Measurements from ENCODE around the gene BMERB1.

Gene BMERB1

DNA sequence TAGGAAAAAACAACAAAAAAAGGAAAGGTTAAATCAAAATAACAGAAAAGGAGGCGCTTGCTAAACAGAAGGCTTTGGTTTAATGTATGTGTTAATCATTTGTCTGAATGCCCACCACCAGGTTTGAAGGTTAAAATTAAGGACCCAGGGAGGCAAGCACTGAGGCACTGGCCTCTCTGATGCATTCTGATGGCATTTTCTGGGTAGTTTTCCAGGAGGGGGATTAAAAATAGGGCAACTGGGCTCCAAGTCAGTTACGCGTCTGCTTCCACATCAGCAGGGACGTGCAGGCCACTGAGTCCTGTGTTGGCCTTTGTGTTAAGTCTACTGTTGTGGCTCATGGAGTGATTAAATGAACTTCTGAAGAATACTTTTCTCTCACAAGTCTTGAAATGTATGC is 181.6 kb downstream of the BMERB1 start:
- DNase-seq (ENCODE audit: low spot score), result no peak

DNA sequence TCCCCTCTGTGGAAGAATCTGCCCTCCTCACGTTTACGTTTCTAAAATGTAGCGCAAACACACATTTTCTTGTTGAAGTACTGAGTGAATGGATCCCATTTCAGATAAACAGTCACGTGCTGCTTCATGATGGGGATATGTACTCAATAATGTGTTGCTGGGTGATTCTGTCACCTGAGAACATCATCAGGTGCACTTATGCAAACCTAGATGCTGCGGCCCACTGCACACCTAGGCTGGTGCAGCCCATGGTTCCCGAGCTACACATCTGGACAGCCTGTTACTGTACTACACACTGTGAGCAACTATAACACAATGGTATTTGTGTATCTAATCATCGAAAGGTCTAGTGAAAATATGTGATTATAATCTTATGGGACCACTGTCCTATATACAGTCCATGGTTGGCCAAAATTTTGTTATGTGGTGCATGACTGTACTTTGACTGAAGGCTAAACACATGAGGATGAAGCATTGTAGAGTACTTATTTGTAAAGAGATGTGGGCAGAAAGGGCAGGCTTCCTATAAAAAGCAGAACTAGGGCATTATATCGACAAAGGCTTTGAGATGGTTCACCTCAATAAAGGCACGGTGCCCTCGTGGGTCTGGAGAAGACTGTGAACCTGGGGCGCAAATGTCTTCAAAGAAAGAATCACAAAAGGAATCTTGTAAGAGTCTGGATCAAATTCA is 182.2 kb downstream of the BMERB1 start:
- DNase-seq (ENCODE audit: low spot score), result no peak

DNA sequence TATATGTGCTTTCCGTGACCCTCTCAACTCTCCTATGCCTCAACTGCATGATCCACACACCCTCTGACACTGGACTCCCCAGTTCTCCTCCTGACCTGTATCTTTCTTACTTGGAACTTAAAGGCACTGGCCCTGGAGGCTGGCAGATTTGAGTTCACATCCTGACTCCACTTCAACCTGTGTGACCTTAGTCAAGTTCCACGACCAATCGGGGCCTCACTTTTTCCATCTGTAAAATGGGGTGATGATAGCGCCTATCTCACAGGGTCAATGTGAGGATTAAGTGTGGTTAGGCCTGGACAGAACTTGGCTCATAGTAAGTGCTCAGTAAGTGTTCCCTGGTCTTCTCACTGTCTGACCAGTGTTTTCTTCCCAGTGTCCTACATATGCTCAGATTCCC is 183.5 kb downstream of the BMERB1 start:
- DNase-seq (ENCODE audit: low spot score), result no peak

DNA sequence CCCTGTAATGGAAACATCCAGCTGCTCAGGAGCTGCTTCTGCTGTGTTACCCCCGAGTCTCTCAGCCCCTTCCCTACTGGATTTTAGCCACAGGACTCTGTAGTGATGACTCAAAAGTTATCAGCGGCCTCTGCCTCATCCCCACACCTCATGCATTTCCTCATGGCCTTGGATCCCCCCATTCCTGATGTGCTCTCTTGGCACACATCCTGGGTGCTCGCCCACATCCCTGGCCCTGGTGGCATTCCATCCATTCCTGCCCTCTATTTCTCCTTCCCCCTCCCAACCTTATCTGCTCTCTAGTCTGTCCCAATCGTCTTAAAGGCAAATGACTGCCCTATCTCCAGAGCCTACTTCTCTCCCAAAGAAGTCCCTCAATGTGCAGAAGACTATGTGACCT is 184.0 kb downstream of the BMERB1 start:
- peak; percentile 71 for DNase-seq (ENCODE audit: low spot score)

DNA sequence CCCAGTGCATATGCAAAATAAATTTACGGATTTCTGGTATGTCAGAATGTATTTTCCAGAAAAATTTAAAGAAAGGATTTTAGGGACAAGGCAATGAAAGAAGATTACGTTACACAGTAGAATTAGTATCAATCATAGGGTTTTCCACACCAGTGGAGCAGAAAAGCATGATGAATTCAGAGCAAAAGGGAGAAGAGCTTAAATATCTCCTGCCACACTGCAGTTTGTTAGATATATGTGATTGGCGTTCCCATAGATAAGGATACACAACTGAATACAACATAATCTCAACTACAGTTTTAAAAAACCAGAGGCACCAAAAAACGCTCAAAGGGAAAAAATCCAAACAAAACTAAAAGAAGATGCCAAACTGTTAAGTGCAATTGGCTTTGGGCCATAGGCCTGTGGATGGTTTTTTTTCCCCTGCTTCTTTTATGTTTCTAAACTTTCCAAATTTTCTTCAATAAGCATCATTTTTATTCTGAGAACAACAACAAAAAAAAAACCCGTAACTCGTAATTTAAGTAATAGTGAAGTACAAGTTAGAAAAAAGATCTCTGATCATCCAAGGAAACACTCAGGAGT is 186.3 kb downstream of the BMERB1 start:
- no peak for DNase-seq (ENCODE audit: low spot score)

DNA sequence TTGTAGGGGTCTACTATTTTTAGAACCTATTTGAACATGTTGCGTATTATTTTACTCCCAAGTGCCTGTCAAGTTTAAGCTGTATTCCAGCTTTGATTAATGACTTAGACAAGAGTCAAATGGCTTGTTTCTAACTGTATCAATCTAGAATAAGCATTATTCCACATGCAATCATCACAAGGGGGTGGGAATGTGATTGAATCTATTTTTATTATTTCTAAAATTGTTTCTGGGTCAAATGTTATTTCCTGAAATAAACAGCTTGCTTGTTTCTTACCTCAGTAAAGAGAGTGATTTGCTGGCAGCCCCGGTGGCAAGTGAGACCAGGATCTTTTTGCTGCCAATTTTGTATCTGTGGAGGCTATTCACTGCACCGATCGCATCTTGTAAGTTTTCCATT is 187.1 kb downstream of the BMERB1 start:
- DNase-seq (ENCODE audit: low spot score), result no peak

DNA sequence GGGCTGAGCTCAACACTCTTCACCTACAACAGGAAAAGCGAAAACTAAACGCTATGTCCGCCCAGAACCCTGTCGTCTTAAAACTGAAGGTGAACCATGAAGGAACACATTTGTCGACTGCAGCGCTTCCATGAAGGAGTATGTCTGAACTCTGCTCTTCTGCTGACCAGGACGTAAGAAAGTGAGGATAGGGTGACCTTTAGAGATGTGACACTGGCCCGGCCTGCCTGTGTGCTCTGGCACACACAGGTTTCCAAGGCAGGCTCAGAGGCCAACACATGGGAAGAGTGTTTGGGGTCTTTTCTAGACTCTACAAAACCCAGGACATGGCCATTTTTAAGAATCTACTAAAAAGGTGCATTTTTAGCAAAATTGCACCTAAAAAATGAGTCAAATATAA is 187.5 kb downstream of the BMERB1 start:
- DNase-seq (ENCODE audit: low spot score), result no peak

DNA sequence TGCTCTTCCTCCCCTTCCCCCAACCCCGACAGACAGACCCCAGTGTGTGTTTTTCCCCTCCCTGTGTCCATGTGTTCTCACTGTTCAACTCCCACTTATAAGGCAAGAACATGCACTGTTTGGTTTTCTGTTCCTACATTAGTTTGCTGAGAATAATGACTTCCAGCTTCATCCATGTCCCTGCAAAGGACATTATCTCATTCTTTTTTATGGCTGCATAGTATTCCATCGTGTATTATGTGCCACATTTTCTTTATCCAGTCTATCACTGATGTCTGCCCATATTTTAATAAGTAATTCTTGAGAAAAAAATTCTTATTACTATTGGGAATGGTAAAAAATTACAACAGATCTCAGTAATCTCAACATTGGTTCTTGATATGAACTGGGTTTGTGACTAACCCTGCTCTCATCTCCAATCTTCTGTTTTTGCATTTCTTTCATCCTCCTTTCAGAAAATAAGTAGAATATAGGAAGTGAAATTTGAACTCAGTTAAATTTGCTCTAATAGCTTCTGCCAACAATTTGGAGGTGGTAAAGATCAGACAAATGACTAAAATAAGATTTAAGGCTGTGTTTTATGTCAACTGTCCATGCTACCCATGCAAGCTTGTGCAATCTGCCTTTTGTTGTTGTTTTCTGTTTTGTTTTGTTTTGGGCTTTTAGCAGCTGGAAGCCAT is 197.5 kb downstream of the BMERB1 start:
- DNase-seq (ENCODE audit: low spot score), result no peak

DNA sequence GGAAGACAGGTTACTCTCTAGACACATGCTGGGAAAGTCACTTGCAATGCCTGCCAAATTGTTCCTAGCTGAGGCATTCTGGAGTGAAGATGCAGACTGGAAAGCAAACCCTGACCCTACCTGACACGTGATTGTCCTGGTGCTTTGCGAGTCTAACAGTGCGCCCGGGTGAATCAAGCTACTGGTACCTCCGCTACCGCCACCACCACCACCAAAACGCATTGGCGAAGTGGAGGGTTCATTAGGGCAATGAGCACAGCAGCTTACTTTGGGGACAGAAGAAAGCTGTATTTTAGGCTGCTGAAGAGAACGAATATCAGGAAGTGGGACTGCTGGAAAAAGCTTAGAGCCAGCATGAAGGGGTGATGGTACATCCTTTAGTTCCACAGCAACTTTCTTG is 201.5 kb downstream of the BMERB1 start:
- no peak for DNase-seq (ENCODE audit: low spot score)

DNA sequence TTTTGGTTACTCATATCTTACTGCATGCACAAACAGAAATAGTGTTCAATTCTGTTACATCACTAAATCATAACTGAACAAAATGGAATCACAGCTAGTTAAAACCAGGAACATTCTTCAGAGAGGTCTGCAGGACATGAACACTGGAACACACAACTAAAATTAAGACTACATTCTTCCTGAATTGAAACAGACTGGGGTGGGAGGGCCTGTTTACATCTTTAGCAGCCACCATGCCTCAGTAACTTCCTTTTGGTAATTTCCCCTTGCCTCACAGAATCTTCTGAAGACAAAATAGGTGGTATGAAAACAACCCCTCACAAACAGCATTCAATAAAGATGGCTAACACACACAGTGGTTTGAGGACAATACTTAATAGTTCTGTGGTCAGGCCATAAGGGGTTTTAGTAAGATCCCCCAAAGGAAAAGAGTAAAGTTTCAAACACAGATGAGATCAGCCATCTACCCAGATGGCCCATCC is 202.0 kb downstream of the BMERB1 start:
- DNase-seq (ENCODE audit: low spot score), result no peak

Measured in AG08395 (cell line).